HG02588 (cell line): Measurements from ENCODE around the gene OR2A12.
"Not testable (repeated sequence)": the region's sequence is repeated elsewhere in the genome, so short reads cannot be mapped to it uniquely, and the experiment has no call there.

Experiments used
- ATAC-seq: cut with Tn5 transposase; IDR thresholded peaks from one replicate; pipeline ENCODE4 v1.9.1; 2021; ENCODE audit warnings: mild to moderate bottlenecking, moderate library complexity; ENCODE audit not compliant: unreplicated experiment

OR2A12 gene

GRCh38 chr7:144085978-144086377 is at the start of gene OR2A12:
Gene OR2A12 (plus strand): TSS chr7:144086278. CDS start chr7:144095108, 8,830 bp downstream.
- no peak for ATAC-seq

- no peak for ATAC-seq
Measured at GRCh38 chr7:144036302-144036885, 49.7 kb upstream of the OR2A12 start.

- ATAC-seq, result no peak
Measured at GRCh38 chr7:144037414-144038035, 48.6 kb upstream of the OR2A12 start.

GRCh38 chr7:144038887-144039286 is 47.2 kb upstream of the OR2A12 start:
- ATAC-seq, result no peak

- no peak for ATAC-seq
Measured at GRCh38 chr7:144048648-144049047, 37.4 kb upstream of the OR2A12 start, which contains the start of gene OR2A5. Gene OR2A5 (plus strand): TSS chr7:144048948. CDS start chr7:144050402, 1,454 bp downstream.

GRCh38 chr7:144049491-144049890 is 36.6 kb upstream of the OR2A12 start:
- ATAC-seq, result no peak

GRCh38 chr7:144050093-144050492 is 36.0 kb upstream of the OR2A12 start:
- no peak for ATAC-seq

GRCh38 chr7:144050884-144051283 is 35.2 kb upstream of the OR2A12 start:
- not testable (repeated sequence) for ATAC-seq

GRCh38 chr7:144057954-144058353 is 28.1 kb upstream of the OR2A12 start:
- ATAC-seq, result no peak

GRCh38 chr7:144063710-144064109 is 22.4 kb upstream of the OR2A12 start:
- ATAC-seq, result no peak

GRCh38 chr7:144069511-144069910 is 16.6 kb upstream of the OR2A12 start, which contains the start of gene OR2A25:
Gene OR2A25 (plus strand): TSS chr7:144069811. CDS start chr7:144074220, 4,409 bp downstream.
- ATAC-seq, result no peak

GRCh38 chr7:144069953-144070352 is 16.1 kb upstream of the OR2A12 start:
- ATAC-seq, result no peak

- ATAC-seq, result no peak
Measured at GRCh38 chr7:144074374-144074773, 11.7 kb upstream of the OR2A12 start.

GRCh38 chr7:144086730-144087129 is 652 bp downstream of the OR2A12 start:
- no peak for ATAC-seq

- ATAC-seq, result no peak
Measured at GRCh38 chr7:144087230-144087629, 1.2 kb downstream of the OR2A12 start.

- ATAC-seq, result no peak
Measured at GRCh38 chr7:144090667-144091066, 4.6 kb downstream of the OR2A12 start.

- no peak for ATAC-seq
Measured at GRCh38 chr7:144098776-144099175, 12.7 kb downstream of the OR2A12 start.

- ATAC-seq, result no peak
Measured at GRCh38 chr7:144100607-144101006, 14.5 kb downstream of the OR2A12 start.

- no peak for ATAC-seq
Measured at GRCh38 chr7:144102041-144102440, 16.0 kb downstream of the OR2A12 start.

GRCh38 chr7:144105211-144105610 is 19.1 kb downstream of the OR2A12 start:
- ATAC-seq, result no peak

GRCh38 chr7:144109283-144109682 is 23.2 kb downstream of the OR2A12 start, which contains the start of gene OR2A2:
Gene OR2A2 (plus strand): TSS chr7:144109583. CDS start chr7:144109583, 0 bp downstream.
- ATAC-seq, result no peak

GRCh38 chr7:144110272-144110671 is 24.2 kb downstream of the OR2A12 start:
- no peak for ATAC-seq
